Measurements from ENCODE around the gene PFKFB4.
"Not testable (repeated sequence)": the region's sequence is repeated elsewhere in the genome, so short reads cannot be mapped to it uniquely, and the experiment has no call there.

PFKFB4 gene

DNA sequence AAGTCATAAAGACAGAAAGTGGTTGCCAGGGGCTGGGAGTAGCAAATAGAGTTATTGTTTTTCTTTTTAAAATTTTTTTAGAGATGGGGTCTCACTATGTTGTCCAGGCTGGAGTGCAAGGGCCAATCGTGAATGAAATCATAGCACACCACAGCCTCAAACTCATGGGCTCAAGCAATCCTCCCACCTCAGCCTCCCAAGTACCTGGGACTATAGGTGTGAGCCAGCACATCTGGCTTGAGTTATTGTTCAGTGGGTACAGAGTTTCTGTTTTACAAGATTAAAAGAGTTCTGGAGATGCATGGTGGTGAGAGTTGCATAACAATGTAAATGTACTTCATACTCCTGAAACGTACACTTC, 23.6 kb downstream of the PFKFB4 start:
- Histone ChIP-seq H3K9me3 (ENCODE audit: control insufficient read depth, insufficient read depth, low read depth, low read length) (no peaks in the 10 kb centered on the region), H3K4me1 (ENCODE audit: control insufficient read depth, insufficient read depth, low read length) (no peaks in the 10 kb centered on the region), H3K36me3 (ENCODE audit: control insufficient read depth in 2 of 2, insufficient read depth in 1 of 2, low read length in 2 of 2) (peaks cover 0 to 22% of the 10 kb centered on the region in 2 experiments; a peak in 2 of 3 replicates), H3K4me3 (ENCODE audit: low read depth, low read length) (no peak overlapping the region), H3K27ac (ENCODE audit: extremely low read depth, low read depth, low read length) (no peak overlapping the region)
- POLR2A ChIA-PET, result no interaction called here
- TF ChIP-seq SCRT1 (tag by site-specific recombination; IDR thresholded peaks at IDR 0.05; ENCODE audit: borderline replicate concordance) (no peak), ZNF621 (tag by site-specific recombination; IDR thresholded peaks at IDR 0.05) (no peak), BCL6B (tag by site-specific recombination; IDR thresholded peaks at IDR 0.05) (no peak), GFI1B (tag by site-specific recombination; IDR thresholded peaks at IDR 0.05) (no peak), KLF8 (tag by site-specific recombination; IDR thresholded peaks at IDR 0.05) (no peak), ZNF146 (tag by site-specific recombination; IDR thresholded peaks at IDR 0.05) (no peak), ZNF555 (tag by site-specific recombination; conservative IDR thresholded peaks at IDR 0.05) (no peak)
- TF ChIP-seq, protein P1, sequence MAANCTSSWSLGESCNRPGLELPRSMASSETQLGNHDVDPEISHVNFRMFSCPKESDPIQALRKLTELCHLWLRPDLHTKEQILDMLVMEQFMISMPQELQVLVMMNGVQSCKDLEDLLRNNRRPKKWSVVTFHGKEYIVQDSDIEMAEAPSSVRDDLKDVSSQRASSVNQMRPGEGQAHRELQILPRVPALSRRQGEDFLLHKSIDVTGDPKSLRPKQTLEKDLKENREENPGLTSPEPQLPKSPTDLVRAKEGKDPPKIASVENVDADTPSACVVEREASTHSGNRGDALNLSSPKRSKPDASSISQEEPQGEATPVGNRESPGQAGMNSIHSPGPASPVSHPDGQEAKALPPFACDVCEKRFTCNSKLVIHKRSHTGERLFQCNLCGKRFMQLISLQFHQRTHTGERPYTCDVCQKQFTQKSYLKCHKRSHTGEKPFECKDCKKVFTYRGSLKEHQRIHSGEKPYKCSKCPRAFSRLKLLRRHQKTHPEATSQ (tag by site-specific recombination; IDR thresholded peaks at IDR 0.05), result no peak
- CTCF ChIA-PET, result no interaction called here

GRCh38 chr3:48532271-48532976, 24.2 kb downstream of the PFKFB4 start:
- Histone ChIP-seq H3K9me3 (ENCODE audit: control insufficient read depth, insufficient read depth, low read depth, low read length) (no peaks in the 10 kb centered on the region), H3K36me3 (ENCODE audit: control insufficient read depth in 2 of 2, insufficient read depth in 1 of 2, low read length in 2 of 2) (peaks cover 0 to 23% of the 10 kb centered on the region in 2 experiments; a peak in 2 of 3 replicates), H3K27ac (ENCODE audit: extremely low read depth, low read depth, low read length) (no peak overlapping the region), H3K4me3 (ENCODE audit: low read depth, low read length) (no peak overlapping the region), H3K4me1 (ENCODE audit: control insufficient read depth, insufficient read depth, low read length) (no peaks in the 10 kb centered on the region)
- ChIA-PET CTCF (interaction anchor here (0.5 kb wide), 1 partner anchor 333 kb away, joined by 3 read pairs; no protein-coding TSS in a partner anchor), POLR2A (no interaction called here)
- no peak for TF ChIP-seq EGR2 (tag by site-specific recombination; IDR thresholded peaks at IDR 0.05; ENCODE audit: low read depth)

- H3K9me3 ChIP-seq (ENCODE audit: control insufficient read depth, insufficient read depth, low read depth, low read length); H3K4me3 ChIP-seq (ENCODE audit: low read depth, low read length); H3K27ac ChIP-seq (ENCODE audit: extremely low read depth, low read depth, low read length); H3K4me1 ChIP-seq (ENCODE audit: control insufficient read depth, insufficient read depth, low read length); POLR2A ChIA-PET: not testable (repeated sequence)
- H3K36me3 ChIP-seq (ENCODE audit: control insufficient read depth in 2 of 2, insufficient read depth in 1 of 2, low read length in 2 of 2), result peaks cover 0 to 11% of the 10 kb centered on the region in 2 experiments; a peak in 2 of 3 replicates
- CTCF ChIA-PET, result interaction anchor here (0.6 to 2.8 kb wide), 4 partner anchors 19 to 299 kb away, joined by 3 to 11 read pairs (median 6); no protein-coding TSS in a partner anchor
These were observed 25.9 kb downstream of the PFKFB4 start for GRCh38 chr3:48530701-48531100.

GRCh38 chr3:48528754-48529153, 27.8 kb downstream of the PFKFB4 start:
- no peaks in the 10 kb centered on the region for H3K9me3 ChIP-seq (ENCODE audit: control insufficient read depth, insufficient read depth, low read depth, low read length)
- ChIA-PET POLR2A (no interaction called here), CTCF (interaction anchor here (1.8 to 2.8 kb wide), 2 partner anchors 21 to 93 kb away, joined by 8 to 11 read pairs; no protein-coding TSS in a partner anchor)
- H3K36me3 ChIP-seq (ENCODE audit: control insufficient read depth in 2 of 2, insufficient read depth in 1 of 2, low read length in 2 of 2), result peaks cover 0 to 3% of the 10 kb centered on the region in 2 experiments; a peak in 2 of 3 replicates
- no peaks in the 10 kb centered on the region for H3K4me1 ChIP-seq (ENCODE audit: control insufficient read depth, insufficient read depth, low read length)
- H3K27ac ChIP-seq (ENCODE audit: extremely low read depth, low read depth, low read length), result no peak overlapping the region
- no peak overlapping the region for H3K4me3 ChIP-seq (ENCODE audit: low read depth, low read length)
- TF ChIP-seq ZNF10 (tag by site-specific recombination; IDR thresholded peaks at IDR 0.05) (peak; percentile 44; the same call in 1 of the 2 replicates), ZNF398 (tag by site-specific recombination; IDR thresholded peaks at IDR 0.05) (no peak)
